ENCODE measurements around the gene GPATCH8. TPM values are rescaled to one million over a fixed set of nuclear protein-coding genes. Genes with fewer than 3 reads are reported as not detected.
"Not testable (repeated sequence)": the region's sequence is repeated elsewhere in the genome, so short reads cannot be mapped to it uniquely, and the experiment has no call there.

The GPATCH8 gene
- total RNA-seq, 1 donor from 2014 or later: 11.0 TPM

GRCh38 chr17:44527954-44528353 is 24.7 kb upstream of the GPATCH8 start:
- DNase-seq (ENCODE audit: low read depth, low spot score): no peak

GRCh38 chr17:44527102-44527501 is 23.9 kb upstream of the GPATCH8 start:
- DNase-seq (ENCODE audit: low read depth, low spot score): no peak

- DNase-seq (ENCODE audit: low read depth, low spot score): no peak
Observed at GRCh38 chr17:44523672-44523972, 20.4 kb upstream of the GPATCH8 start.

- no peak for DNase-seq (ENCODE audit: low read depth, low spot score)
Observed at GRCh38 chr17:44522883-44523671, 19.9 kb upstream of the GPATCH8 start.

GRCh38 chr17:44518032-44518431 is 14.8 kb upstream of the GPATCH8 start:
- DNase-seq (ENCODE audit: low read depth, low spot score): no peak

GRCh38 chr17:44511241-44512134 is 8.3 kb upstream of the GPATCH8 start:
- DNase-seq (ENCODE audit: low read depth, low spot score): not testable (repeated sequence)

- DNase-seq (ENCODE audit: low read depth, low spot score): not testable (repeated sequence)
Observed at GRCh38 chr17:44506939-44507604, 3.9 kb upstream of the GPATCH8 start.

- no peak for DNase-seq (ENCODE audit: low read depth, low spot score)
Observed at GRCh38 chr17:44502598-44503146, 534 bp downstream of the GPATCH8 start.

- DNase-seq (ENCODE audit: low read depth, low spot score): no peak
Observed at GRCh38 chr17:44501866-44502375, 1.3 kb downstream of the GPATCH8 start.

- DNase-seq (ENCODE audit: low read depth, low spot score): no peak
Observed at GRCh38 chr17:44499722-44500121, 3.5 kb downstream of the GPATCH8 start.

GRCh38 chr17:44496815-44497214 is 6.4 kb downstream of the GPATCH8 start:
- no peak for DNase-seq (ENCODE audit: low read depth, low spot score)

GRCh38 chr17:44493339-44493738 is 9.9 kb downstream of the GPATCH8 start:
- DNase-seq (ENCODE audit: low read depth, low spot score): no peak

GRCh38 chr17:44492706-44493272 is 10.4 kb downstream of the GPATCH8 start:
- no peak for DNase-seq (ENCODE audit: low read depth, low spot score)

GRCh38 chr17:44489581-44489980 is 13.6 kb downstream of the GPATCH8 start:
- DNase-seq (ENCODE audit: low read depth, low spot score): no peak

- no peak for DNase-seq (ENCODE audit: low read depth, low spot score)
Observed at GRCh38 chr17:44487170-44487569, 16.0 kb downstream of the GPATCH8 start.

- DNase-seq (ENCODE audit: low read depth, low spot score): no peak
Observed at GRCh38 chr17:44473367-44473766, 29.8 kb downstream of the GPATCH8 start.

GRCh38 chr17:44469676-44470075 is 33.5 kb downstream of the GPATCH8 start:
- no peak for DNase-seq (ENCODE audit: low read depth, low spot score)

GRCh38 chr17:44467108-44467507 is 36.1 kb downstream of the GPATCH8 start:
- DNase-seq (ENCODE audit: low read depth, low spot score): no peak

GRCh38 chr17:44466339-44466738 is 36.9 kb downstream of the GPATCH8 start:
- no peak for DNase-seq (ENCODE audit: low read depth, low spot score)

- no peak for DNase-seq (ENCODE audit: low read depth, low spot score)
Observed at GRCh38 chr17:44465897-44466296, 37.3 kb downstream of the GPATCH8 start.

- DNase-seq (ENCODE audit: low read depth, low spot score): no peak
Observed at GRCh38 chr17:44465276-44465675, 37.9 kb downstream of the GPATCH8 start.
